ENCODE data around the gene VEZF1. TPM values are rescaled to one million over a fixed set of nuclear protein-coding genes. Genes with fewer than 3 reads are reported as not detected.

Gene VEZF1
- total RNA-seq, 1 experiment from 2014 or later = 50.9 TPM

DNA sequence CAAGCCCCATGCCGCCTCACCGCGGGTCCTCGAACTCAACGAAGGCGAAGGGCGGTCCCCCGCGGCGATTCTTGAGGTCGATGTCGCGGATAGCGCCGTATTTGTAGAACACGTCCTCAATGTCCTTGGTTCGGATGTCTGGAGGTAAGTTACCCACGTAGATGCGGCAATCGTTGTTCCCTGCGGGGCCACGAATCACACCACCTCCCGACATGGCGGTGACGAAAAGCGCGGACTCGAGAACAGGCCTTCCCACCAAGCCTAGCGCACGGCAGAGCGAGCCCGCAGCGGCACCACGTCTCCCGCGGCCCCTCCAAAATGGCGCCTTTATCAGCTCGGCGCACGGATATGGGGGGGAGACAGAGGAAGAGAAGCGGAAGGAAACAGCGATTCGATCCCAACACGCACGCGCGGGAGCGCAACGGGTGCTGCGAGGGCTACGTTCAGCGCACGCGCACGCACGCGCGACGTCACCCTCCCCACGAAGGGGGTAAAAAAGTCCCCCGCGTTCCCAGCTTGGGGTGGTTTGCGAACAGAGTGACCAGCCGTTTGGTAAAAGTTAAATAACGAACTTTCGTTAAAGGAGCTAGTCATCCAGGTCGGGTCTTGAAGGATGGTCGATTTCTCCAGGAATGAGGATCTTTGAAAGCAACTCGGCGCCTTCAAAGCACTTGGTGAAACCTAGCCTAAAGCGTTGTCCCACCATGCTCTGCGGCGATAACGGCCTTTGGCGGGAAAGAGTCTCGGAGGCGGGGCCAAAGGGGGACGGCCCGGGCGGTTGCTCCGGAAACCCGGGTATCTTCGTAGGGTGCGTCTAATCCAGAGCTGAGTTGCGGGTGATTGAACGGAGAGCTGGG, 19.1 kb upstream of the VEZF1 start, which contains the start of gene SRSF1:
Gene SRSF1, minus strand, starts transcription at position 323 of the 857 bp plus-strand sequence. Its CDS starts 109 bp downstream, at position 214.
- Histone ChIP-seq H3K27ac (peak within 1 kb of the TSS; percentile 95), H3K27me3 (ENCODE audit: insufficient read depth, low read depth) (no peaks in the 10 kb centered on the region), H3K79me2 (ENCODE audit: low read depth) (peaks cover 66% of the 10 kb centered on the region), H3K9me2 (ENCODE audit: insufficient read depth) (no peaks in the 10 kb centered on the region), H3F3A (ENCODE audit: insufficient read depth, low read depth) (peaks cover 53% of the 10 kb centered on the region), H3K4me2 (peak within 1 kb of the TSS; percentile 97), H3K4me1 (replicated peaks; ENCODE audit: insufficient read depth) (peaks cover 38% of the 10 kb centered on the region), H3K4me3 (peak within 1 kb of the TSS; percentile 95), H3K36me3 (ENCODE audit: low read depth) (peaks cover 40% of the 10 kb centered on the region), H4K20me1 (ENCODE audit: insufficient read depth) (peaks cover 41% of the 10 kb centered on the region), H2AFZ (peak within 1 kb of the TSS; percentile 92), H3K9me3 (ENCODE audit: insufficient read depth, low read depth) (no peaks in the 10 kb centered on the region)
- TF ChIP-seq EZH2 (IDR thresholded peaks at IDR 0.05; ENCODE audit: low read depth) (no peak), CTCF (conservative IDR thresholded peaks at IDR 0.05) (0 out of 2 replicates have a peak, but pooled peaks have one; percentile 8)
- intact Hi-C loops (cut with micrococcal nuclease; ENCODE audit: unreplicated experiment) = loop anchor here (1.0 to 10.0 kb wide), 4 partner anchors 16 to 762 kb away; no protein-coding TSS in a partner anchor
- DNase-seq = peak; percentile 95 to 96
- TSS peak; percentile 59 for BruUV-seq (replicated peaks)
- ChIA-PET POLR2A (ENCODE audit: unreplicated experiment) (interaction anchor here (0.5 to 1.3 kb wide), 11 partner anchors 17 to 1325 kb away, joined by 3 to 9 read pairs (median 5); no protein-coding TSS in a partner anchor), CTCF (interaction anchor here (0.5 to 1.3 kb wide), 8 partner anchors 8 to 1090 kb away, joined by 3 to 5 read pairs (median 3); no protein-coding TSS in a partner anchor)

GRCh38 chr17:58006560-58006923, 18.5 kb upstream of the VEZF1 start:
- POLR2A ChIA-PET (ENCODE audit: unreplicated experiment) = interaction anchor here (0.6 to 1.3 kb wide), 2 partner anchors 54 to 183 kb away, joined by 6 read pairs; no protein-coding TSS in a partner anchor
- no TSS peak for BruUV-seq (replicated peaks)
- CTCF ChIA-PET = interaction anchor here (0.6 to 1.3 kb wide), 4 partner anchors 10 to 311 kb away, joined by 3 to 5 read pairs (median 4); no protein-coding TSS in a partner anchor

More at GRCh38 chr17:58006560-58006923, 18.5 kb upstream of the VEZF1 start:
- TF ChIP-seq EZH2 (IDR thresholded peaks at IDR 0.05; ENCODE audit: low read depth) (no peak), CTCF (conservative IDR thresholded peaks at IDR 0.05) (0 out of 2 replicates have a peak, but pooled peaks have one; percentile 16)
- Histone ChIP-seq H3K4me2 (peak overlapping the region; percentile 97), H3K36me3 (ENCODE audit: low read depth) (peaks cover 46% of the 10 kb centered on the region), H4K20me1 (ENCODE audit: insufficient read depth) (peaks cover 47% of the 10 kb centered on the region), H3K79me2 (ENCODE audit: low read depth) (peaks cover 68% of the 10 kb centered on the region), H3K4me3 (peak overlapping the region; percentile 95), H2AFZ (peak overlapping the region; percentile 92), H3K27ac (peak overlapping the region; percentile 95), H3K9me3 (ENCODE audit: insufficient read depth, low read depth) (no peaks in the 10 kb centered on the region), H3K27me3 (ENCODE audit: insufficient read depth, low read depth) (no peaks in the 10 kb centered on the region), H3K9me2 (ENCODE audit: insufficient read depth) (no peaks in the 10 kb centered on the region), H3K4me1 (replicated peaks; ENCODE audit: insufficient read depth) (peaks cover 38% of the 10 kb centered on the region), H3F3A (ENCODE audit: insufficient read depth, low read depth) (peaks cover 60% of the 10 kb centered on the region)
- peak in 1 of 2 experiments; percentile 59 for DNase-seq
- intact Hi-C loops (cut with micrococcal nuclease; ENCODE audit: unreplicated experiment) = loop anchor here (10.0 kb wide), 1 partner anchor 762 kb away; no protein-coding TSS in a partner anchor
